ENCODE results near the gene DAB2IP. TPM values are rescaled to one million over a fixed set of nuclear protein-coding genes. Genes with fewer than 3 reads are reported as not detected.

Gene DAB2IP
- total RNA-seq, 1 experiment from 2014 or later: 52.6 TPM

DNA sequence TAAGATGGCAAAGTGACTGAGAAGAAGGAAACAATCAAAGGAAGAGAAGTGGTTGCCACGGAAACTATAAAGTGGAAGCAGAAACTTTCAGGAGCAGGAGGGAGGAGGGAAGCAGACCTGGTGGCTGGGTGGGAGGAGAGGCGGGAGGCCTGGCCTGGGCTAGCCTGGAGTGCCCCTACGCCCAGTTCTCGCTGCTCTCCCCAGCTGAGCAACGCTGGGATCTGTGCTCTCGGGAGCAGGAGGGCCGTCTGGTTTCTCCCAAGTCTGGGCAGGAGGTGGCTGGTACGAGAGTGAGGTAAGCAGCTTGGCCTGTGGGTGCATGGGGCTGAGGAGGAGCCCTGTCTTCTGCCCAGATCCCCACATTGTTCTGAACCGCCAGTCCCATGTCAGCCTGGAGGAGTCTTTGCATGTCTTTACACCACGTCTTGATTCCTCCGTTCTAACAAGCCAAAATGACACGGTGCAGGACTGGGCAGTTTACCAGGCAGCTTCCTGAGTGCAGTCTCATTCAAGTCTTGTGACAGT, 15.0 kb upstream of the DAB2IP start:
- POLR2A ChIA-PET: no interaction called here
- no peak for DNase-seq (ENCODE audit: low spot score)
- CTCF ChIA-PET: interaction anchor here (1.1 to 8.8 kb wide), 8 partner anchors 9 to 294 kb away, joined by 3 to 115 read pairs (median 9); no protein-coding TSS in a partner anchor
- Mint-ChIP-seq H3K4me1 (peaks cover 54% of the 10 kb centered on the region), H3K9me3 (no peaks in the 10 kb centered on the region), H3K27me3 (ENCODE audit: low read depth) (no peaks in the 10 kb centered on the region), H3K36me3 (no peaks in the 10 kb centered on the region), H3K27ac (peak overlapping the region; percentile 50), H3K4me3 (no peak overlapping the region)
- TF ChIP-seq IRF2 (CRISPR knock-in tag; IDR thresholded peaks at IDR 0.05; ENCODE audit: borderline replicate concordance, low read depth) (no peak), ZMAT4 (CRISPR knock-in tag; IDR thresholded peaks at IDR 0.05) (no peak), ZNF232 (CRISPR knock-in tag; IDR thresholded peaks at IDR 0.05) (no peak), ZNF281 (CRISPR knock-in tag; IDR thresholded peaks at IDR 0.05) (no peak), RELA (CRISPR knock-in tag; IDR thresholded peaks at IDR 0.05; ENCODE audit: borderline replicate concordance) (no peak), GTF2I (CRISPR knock-in tag; conservative IDR thresholded peaks at IDR 0.05) (no peak), E2F5 (CRISPR knock-in tag; IDR thresholded peaks at IDR 0.05) (no peak), ATF1 (CRISPR knock-in tag; IDR thresholded peaks at IDR 0.05) (no peak), RORB (CRISPR knock-in tag; IDR thresholded peaks at IDR 0.05) (no peak), HMGA2 (CRISPR knock-in tag; IDR thresholded peaks at IDR 0.05) (no peak), FOXP1 (CRISPR knock-in tag; IDR thresholded peaks at IDR 0.05; ENCODE audit: borderline replicate concordance) (no peak), ZNF263 (CRISPR knock-in tag; IDR thresholded peaks at IDR 0.05; ENCODE audit: low read depth) (no peak), ZNF138 (CRISPR knock-in tag; conservative IDR thresholded peaks at IDR 0.05) (no peak), CREB1 (CRISPR knock-in tag; IDR thresholded peaks at IDR 0.05) (no peak), ZBTB21 (CRISPR knock-in tag; IDR thresholded peaks at IDR 0.05; ENCODE audit: borderline replicate concordance) (no peak), CBFB (CRISPR knock-in tag; IDR thresholded peaks at IDR 0.05; ENCODE audit: low read depth) (no peak), ZNF423 (CRISPR knock-in tag; IDR thresholded peaks at IDR 0.05) (no peak), ZNF121 (CRISPR knock-in tag; IDR thresholded peaks at IDR 0.05) (no peak)
- TF ChIP-seq, protein P1, sequence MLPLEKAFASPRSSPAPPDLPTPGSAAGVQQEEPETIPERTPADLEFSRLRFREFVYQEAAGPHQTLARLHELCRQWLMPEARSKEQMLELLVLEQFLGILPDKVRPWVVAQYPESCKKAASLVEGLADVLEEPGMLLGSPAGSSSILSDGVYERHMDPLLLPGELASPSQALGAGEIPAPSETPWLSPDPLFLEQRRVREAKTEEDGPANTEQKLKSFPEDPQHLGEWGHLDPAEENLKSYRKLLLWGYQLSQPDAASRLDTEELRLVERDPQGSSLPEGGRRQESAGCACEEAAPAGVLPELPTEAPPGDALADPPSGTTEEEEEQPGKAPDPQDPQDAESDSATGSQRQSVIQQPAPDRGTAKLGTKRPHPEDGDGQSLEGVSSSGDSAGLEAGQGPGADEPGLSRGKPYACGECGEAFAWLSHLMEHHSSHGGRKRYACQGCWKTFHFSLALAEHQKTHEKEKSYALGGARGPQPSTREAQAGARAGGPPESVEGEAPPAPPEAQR (CRISPR knock-in tag; IDR thresholded peaks at IDR 0.05): no peak
- no peak for ATAC-seq

- TF ChIP-seq RELA (CRISPR knock-in tag; IDR thresholded peaks at IDR 0.05; ENCODE audit: borderline replicate concordance) (no peak), ATF3 (CRISPR knock-in tag; conservative IDR thresholded peaks at IDR 0.05) (no peak)
- TF ChIP-seq, protein P1 (CRISPR knock-in tag; IDR thresholded peaks at IDR 0.05): no peak
- no peaks in the 10 kb centered on the region for H3K9me3 Mint-ChIP-seq
- POLR2A ChIA-PET: no interaction called here
- CTCF ChIA-PET: interaction anchor here (1.0 to 8.8 kb wide), 8 partner anchors 8 to 293 kb away, joined by 3 to 115 read pairs (median 8); no protein-coding TSS in a partner anchor
- H3K36me3 Mint-ChIP-seq: no peaks in the 10 kb centered on the region
- H3K27me3 Mint-ChIP-seq (ENCODE audit: low read depth): no peaks in the 10 kb centered on the region
- DNase-seq (ENCODE audit: low spot score) (no peak), ATAC-seq (no peak)
- H3K27ac Mint-ChIP-seq: peak overlapping the region; percentile 32; the same call in 1 of the 2 replicates
- no peak overlapping the region for H3K4me3 Mint-ChIP-seq
- H3K4me1 Mint-ChIP-seq: peaks cover 51% of the 10 kb centered on the region
Observed at GRCh38 chr9:121636978-121637712, 14.3 kb upstream of the DAB2IP start.
